ENCODE data around the gene JKAMP.

JKAMP gene

GRCh38 chr14:59481407-59481806 lies 2.9 kb upstream of the JKAMP start:
- DNase-seq (ENCODE audit: low read depth in 2 of 2), result no peak

DNA sequence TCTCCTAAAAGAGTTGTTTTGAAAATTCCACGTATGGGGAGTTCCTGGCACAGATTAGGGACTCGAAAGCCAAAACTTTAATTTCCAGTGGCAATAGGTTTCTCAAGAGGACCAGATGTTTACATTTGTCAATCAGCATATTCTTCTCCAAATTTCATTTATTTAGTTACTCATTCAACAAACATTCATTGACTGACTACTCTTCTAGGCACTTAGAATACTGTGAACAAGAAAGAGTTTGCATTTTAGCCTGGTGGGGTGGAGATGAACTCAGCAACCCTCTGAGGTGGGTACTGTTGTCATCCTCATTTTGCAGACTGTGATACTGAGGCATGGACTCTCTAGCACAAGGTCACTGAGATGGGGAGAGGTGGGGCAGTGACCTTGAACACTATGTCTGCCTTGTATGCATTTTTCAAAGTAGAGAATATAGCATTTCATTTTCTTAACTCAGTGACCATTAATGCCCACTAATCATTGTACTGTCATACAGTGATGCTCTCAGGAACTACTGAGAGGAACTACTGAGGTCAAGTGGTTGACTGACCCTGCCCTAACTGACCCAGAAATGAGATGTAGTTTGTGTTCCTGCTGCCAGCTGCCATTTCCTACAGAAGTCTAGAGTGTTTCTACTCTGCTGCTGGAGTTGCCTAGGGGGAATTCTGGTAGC lies 2.3 kb upstream of the JKAMP start:
- no peak for DNase-seq (ENCODE audit: low read depth in 2 of 2)

GRCh38 chr14:59482541-59483331 lies 1.6 kb upstream of the JKAMP start:
- no peak for DNase-seq (ENCODE audit: low read depth in 2 of 2)

GRCh38 chr14:59483363-59483762 lies 954 bp upstream of the JKAMP start:
- DNase-seq (ENCODE audit: low read depth in 2 of 2), result no peak

DNA sequence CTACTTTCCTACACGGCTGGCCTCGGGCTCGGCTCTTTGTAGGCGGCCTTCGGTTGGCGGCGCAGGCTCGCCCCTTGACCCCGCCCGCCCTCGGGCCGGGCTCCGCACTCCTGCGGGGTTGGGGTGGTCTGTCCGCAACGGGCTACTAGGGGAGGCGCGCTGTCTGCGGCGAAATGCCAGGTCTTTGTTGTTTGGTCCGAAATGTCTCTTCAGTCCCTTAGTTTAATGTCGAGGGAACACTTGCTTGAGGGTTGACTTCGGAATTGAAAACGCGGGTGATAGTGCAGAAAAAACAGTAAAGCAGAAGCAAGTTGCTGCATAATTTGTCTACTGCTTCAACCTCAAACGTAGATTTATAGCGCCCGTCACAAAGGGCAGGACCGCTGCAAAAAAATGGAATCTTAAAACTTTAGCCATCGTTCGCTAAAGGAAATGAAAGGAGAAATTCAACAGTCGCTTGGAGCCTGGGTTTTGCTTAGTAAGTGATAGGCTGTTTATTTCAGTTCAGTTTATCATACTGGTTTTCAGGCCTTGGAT lies 390 bp downstream of the JKAMP start:
- DNase-seq (ENCODE audit: low read depth in 2 of 2), result no peak

GRCh38 chr14:59490756-59491155 lies 6.4 kb downstream of the JKAMP start:
- no peak for DNase-seq (ENCODE audit: low read depth in 2 of 2)

DNA sequence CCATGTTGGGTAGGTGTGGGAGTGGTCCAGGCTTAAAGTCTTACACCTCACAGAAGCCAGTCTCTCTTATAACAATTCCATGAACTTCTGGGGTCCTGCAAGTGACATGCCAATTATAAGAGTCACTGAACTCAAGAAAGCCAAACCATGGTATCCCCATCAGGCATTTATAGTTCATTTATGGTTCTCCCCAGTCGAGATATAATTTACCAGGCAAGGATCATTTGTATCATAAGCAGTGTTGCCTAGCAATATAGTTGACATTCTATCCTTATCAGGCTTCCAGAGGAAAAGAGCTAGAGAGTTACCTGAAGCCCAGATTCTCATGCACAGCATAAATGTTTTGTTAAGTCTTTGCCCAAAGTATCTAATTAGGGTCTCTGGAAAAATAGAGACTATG lies 8.1 kb downstream of the JKAMP start:
- no peak for DNase-seq (ENCODE audit: low read depth in 2 of 2)

GRCh38 chr14:59500732-59501131 lies 16.4 kb downstream of the JKAMP start:
- no peak for DNase-seq (ENCODE audit: low read depth in 2 of 2)

GRCh38 chr14:59503256-59503655 lies 18.9 kb downstream of the JKAMP start:
- DNase-seq (ENCODE audit: low read depth in 2 of 2), result no peak

DNA sequence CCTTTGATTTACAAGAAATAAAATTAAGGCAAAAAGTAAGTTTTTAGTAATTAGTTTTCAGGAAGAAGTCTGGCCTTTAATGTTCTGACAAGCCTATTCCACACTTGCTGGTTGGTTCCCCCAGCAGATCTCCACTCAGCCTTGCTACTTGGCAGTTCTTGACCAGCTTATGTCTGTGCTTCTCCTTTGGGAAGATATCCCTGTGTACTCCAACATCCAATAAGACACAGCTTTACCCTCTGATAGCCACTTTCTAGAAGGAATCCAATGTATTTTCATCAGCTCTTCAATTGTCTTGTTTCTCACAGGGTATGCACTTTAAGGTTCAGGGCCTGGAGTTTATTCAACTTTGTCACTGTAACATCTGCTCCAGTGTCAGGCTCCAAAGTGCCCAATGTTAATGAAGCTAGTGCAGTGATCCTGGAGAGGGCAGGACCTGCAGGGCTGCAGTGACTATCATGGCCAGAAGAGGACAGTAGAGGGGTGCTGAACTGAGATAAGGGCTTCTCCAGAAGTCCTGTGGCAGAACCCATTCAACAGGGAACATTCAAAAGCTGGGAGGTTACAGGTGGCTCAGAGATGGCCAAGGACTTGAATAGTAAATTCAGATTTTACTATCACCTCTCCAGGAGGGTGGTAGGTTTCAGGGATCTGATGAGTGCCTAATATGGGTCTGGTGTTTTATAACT lies 22.9 kb downstream of the JKAMP start:
- DNase-seq (ENCODE audit: low read depth in 2 of 2), result peak; percentile 12 to 29

DNA sequence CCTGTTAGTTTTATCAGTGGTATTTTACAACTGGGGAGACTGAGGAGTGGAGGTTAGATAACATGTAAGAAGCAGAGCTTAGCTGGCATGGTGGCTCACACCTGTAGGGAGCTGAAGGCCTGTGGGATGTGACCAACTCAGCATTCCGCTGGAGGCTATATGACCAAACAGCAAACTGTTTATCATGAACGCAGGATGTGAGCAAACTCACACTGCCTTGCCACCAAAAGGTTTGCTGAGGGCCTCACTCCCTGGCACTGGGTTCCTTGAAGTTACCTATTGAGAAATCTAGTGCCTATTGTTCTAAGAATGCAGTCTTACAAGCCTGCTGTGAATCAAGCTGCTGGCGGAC lies 23.4 kb downstream of the JKAMP start:
- no peak for DNase-seq (ENCODE audit: low read depth in 2 of 2)

- no peak for DNase-seq (ENCODE audit: low read depth in 2 of 2)
Measured at GRCh38 chr14:59509101-59509500, 24.8 kb downstream of the JKAMP start.

DNA sequence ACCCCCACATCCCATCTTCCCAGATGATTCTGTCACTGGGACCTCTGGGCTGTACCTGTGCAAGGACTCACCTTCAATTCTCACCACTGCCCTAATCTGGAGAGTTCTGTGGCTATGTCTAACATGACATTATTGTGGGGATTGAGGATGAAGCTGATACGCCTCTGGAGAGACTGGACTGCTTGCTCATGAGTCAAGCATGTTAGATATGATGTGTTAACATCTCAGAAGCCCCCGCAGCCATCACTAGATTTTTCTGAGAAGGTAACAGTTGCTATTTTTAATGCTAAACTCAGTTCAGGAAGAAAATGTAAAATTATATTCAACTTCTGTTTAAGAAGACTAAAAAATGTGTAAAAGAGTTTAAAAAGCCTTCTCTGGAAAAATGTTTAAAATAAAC lies 25.7 kb downstream of the JKAMP start:
- DNase-seq (ENCODE audit: low read depth in 2 of 2), result no peak

GRCh38 chr14:59510966-59511365 lies 26.6 kb downstream of the JKAMP start:
- DNase-seq (ENCODE audit: low read depth in 2 of 2), result no peak

GRCh38 chr14:59511916-59512575 lies 27.7 kb downstream of the JKAMP start:
- peak in 1 of 2 donors; percentile 1 for DNase-seq (ENCODE audit: low read depth in 2 of 2)

- DNase-seq (ENCODE audit: low read depth in 2 of 2), result no peak
Measured at GRCh38 chr14:59520224-59520623, 35.9 kb downstream of the JKAMP start.

GRCh38 chr14:59529189-59529588 lies 44.9 kb downstream of the JKAMP start:
- DNase-seq (ENCODE audit: low read depth in 2 of 2), result no peak

DNA sequence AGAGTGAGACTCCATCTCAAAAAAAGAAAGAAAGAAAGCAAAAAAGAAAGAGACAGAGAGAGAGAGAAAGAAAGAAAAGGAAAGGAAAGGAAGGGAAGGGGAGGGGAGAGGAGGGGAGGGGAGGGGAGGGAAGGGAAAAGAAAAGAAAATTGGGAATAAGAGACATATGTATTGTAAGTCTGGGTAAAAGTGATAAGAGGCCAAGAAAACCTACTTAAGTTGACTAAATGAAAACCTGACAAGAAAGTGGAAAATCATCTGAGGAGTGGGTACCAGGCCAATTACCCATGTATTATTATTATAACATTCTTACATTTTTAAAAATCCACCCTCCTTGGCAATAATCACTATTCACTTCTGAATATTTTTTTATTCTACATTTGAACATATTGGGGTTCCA lies 46.0 kb downstream of the JKAMP start:
- DNase-seq (ENCODE audit: low read depth in 2 of 2), result no peak

DNA sequence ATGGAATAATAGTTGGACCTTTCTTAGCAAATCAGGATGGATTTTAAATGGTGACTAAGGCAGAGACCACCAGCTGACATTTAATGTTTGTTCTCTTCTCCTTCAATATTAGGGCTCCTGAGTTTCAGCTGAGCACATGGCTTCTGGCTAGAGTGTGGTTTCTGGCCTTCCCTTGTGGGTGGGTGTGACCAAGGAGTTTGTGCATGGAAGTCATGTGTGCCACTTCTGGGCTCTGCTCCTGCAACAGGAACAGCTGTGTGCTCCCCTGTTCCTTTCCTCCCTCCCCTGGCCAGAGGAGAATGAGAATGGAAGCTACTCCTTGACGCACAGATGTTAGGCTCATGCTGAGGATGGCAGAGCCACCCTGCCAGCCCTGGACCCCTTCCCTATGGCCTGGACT lies 48.1 kb downstream of the JKAMP start:
- no peak for DNase-seq (ENCODE audit: low read depth in 2 of 2)

- no peak for DNase-seq (ENCODE audit: low read depth in 2 of 2)
Measured at GRCh38 chr14:59534361-59534987, 50.2 kb downstream of the JKAMP start.

DNA sequence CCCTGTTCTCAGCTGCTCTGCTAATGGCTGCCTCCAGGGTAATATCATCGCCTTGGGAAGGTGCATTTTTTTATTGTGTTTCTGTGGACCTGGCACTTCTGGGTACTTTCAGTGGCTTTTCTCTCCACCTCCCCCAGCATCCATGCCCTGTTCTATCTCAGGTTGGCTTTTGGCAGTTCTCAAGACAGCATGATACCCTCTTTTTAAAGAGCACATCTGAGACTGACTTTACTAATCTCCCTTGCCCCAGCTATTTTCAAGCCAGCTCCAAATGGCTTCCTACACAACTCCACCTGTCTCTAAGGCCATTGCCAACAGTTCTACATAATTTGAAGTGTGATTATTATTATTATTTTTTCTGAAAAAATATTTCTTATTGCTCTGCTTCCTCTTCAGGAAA lies 53.2 kb downstream of the JKAMP start:
- no peak for DNase-seq (ENCODE audit: low read depth in 2 of 2)

DNA sequence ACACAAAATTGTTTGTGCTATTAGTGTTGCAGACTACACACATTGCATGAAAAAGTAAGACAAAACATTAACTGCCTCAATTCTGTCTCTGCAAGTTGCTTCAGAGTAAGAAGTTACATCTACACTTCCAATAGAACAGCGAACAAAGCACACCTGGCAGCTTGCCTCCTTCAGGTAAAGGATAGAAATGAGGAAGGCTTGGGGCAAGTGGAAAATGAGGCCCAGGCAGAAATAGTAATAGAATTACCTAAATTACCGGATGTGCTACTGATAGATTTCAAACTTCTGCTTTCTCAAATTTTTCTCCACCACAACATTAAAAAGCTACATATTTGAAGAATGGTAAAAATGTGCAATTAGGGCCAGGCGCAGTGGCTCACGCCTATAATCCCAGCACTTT lies 54.6 kb downstream of the JKAMP start:
- no peak for DNase-seq (ENCODE audit: low read depth in 2 of 2)

All from stimulated activated CD8-positive, alpha-beta memory T cell treated with anti-CD3 and anti-CD28 coated beads, Interleukin-2, amount 100 ng/mL, for 48 hours (primary cell).